Endothelial cell of umbilical vein (primary cell): ENCODE measurements around the gene FRG2C.
"Not testable (repeated sequence)": the region's sequence is repeated elsewhere in the genome, so short reads cannot be mapped to it uniquely, and the experiment has no call there.

Source experiments
- EZH2 ChIP-seq: IDR thresholded peaks from 2 replicates; pipeline ENCODE4 v1.6.1; 2012; ENCODE audit warnings: borderline replicate concordance, low read depth, mild to moderate bottlenecking, moderate library complexity, low read length, inconsistent platforms; ENCODE audit not compliant: severe bottlenecking
- FOS ChIP-seq: IDR thresholded peaks from 2 replicates; pipeline ENCODE4 v1.6.1; 2011; ENCODE audit warnings: mild to moderate bottlenecking, low read length, moderate library complexity, borderline replicate concordance; ENCODE audit not compliant: insufficient read depth
- JUN ChIP-seq: IDR thresholded peaks from 2 replicates; pipeline ENCODE4 v1.6.1; 2011; ENCODE audit warnings: borderline replicate concordance, low read depth; ENCODE audit not compliant: insufficient read length, insufficient read depth
- MYC ChIP-seq: IDR thresholded peaks from one replicate; pipeline ENCODE4 v1.6.1; 2011; ENCODE audit warnings: mild to moderate bottlenecking, low read depth, low read length
- POLR2A ChIP-seq: IDR thresholded peaks from 2 replicates; pipeline ENCODE4 v1.6.1; 2012; ENCODE audit warnings: low read depth, mild to moderate bottlenecking, control low read depth, low read length
- POLR2AphosphoS5 ChIP-seq: IDR thresholded peaks from 2 replicates; pipeline ENCODE4 v1.6.1; 2012; ENCODE audit warnings: low read depth, mild to moderate bottlenecking, control low read depth, low read length, moderate library complexity; ENCODE audit not compliant: insufficient read depth
- TF ChIP-seq, protein P1 (sequence below), 2 donors: IDR thresholded peaks; 1 replicate in 1 of 2; 2 replicates in 1 of 2; pipeline ENCODE4 v1.5.1; 2011; ENCODE audit warnings: low read length in 2 of 2, mild to moderate bottlenecking in 2 of 2, moderate library complexity in 2 of 2, control low read depth in 1 of 2, inconsistent platforms in 1 of 2, low read depth in 1 of 2; ENCODE audit not compliant: insufficient read depth in 1 of 2; ENCODE audit errors: extremely low read depth in 1 of 2
- TF ChIP-seq, protein P2 (sequence below): IDR thresholded peaks from 2 replicates; pipeline ENCODE4 v1.6.1; 2011; ENCODE audit not compliant: insufficient read depth, insufficient read length

DNA sequence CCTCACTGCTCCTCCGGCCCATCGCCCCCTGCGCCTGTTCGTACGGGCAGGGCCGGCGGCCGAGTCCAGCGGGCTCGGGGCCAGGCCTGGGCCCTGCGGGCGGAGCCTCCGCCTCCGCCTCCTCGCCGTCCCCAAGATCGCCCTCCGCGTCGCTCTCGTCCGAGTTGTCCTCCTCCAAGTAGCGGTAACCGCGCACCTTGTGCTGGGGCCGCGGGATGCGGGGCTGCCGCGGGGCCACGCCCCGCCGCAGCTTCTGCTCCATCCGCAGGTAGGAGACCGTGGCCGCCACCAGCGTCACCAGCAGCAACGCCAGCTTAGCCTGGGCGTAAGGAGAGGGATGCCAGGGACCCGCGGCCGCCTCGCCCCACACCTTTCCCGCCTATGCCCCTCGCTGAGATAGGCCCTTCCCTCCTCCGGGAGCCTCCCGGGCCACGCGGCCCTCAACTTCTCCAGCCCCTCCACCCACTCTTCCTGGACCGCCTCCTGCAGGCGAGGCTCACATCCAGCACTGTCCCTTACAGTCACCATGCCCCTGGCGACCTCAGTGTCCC is 44.6 kb upstream of the FRG2C start:
- TF ChIP-seq, protein P1, sequence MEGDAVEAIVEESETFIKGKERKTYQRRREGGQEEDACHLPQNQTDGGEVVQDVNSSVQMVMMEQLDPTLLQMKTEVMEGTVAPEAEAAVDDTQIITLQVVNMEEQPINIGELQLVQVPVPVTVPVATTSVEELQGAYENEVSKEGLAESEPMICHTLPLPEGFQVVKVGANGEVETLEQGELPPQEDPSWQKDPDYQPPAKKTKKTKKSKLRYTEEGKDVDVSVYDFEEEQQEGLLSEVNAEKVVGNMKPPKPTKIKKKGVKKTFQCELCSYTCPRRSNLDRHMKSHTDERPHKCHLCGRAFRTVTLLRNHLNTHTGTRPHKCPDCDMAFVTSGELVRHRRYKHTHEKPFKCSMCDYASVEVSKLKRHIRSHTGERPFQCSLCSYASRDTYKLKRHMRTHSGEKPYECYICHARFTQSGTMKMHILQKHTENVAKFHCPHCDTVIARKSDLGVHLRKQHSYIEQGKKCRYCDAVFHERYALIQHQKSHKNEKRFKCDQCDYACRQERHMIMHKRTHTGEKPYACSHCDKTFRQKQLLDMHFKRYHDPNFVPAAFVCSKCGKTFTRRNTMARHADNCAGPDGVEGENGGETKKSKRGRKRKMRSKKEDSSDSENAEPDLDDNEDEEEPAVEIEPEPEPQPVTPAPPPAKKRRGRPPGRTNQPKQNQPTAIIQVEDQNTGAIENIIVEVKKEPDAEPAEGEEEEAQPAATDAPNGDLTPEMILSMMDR (IDR thresholded peaks at IDR 0.05; ENCODE audit: extremely low read depth in 1 of 2, insufficient read depth in 1 of 2, low read depth in 1 of 2, low read length in 2 of 2) = not testable (repeated sequence)
- not testable (repeated sequence) for TF ChIP-seq EZH2, POLR2AphosphoS5, POLR2A, FOS, MYC, JUN
- TF ChIP-seq, protein P2, sequence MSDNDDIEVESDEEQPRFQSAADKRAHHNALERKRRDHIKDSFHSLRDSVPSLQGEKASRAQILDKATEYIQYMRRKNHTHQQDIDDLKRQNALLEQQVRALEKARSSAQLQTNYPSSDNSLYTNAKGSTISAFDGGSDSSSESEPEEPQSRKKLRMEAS = not testable (repeated sequence)
